Ureter (tissue), 1 donor: ENCODE data around the gene PRKG2. TPM values are rescaled to one million over a fixed set of nuclear protein-coding genes. Genes with fewer than 3 reads are reported as not detected.
"Not testable (repeated sequence)": the region's sequence is repeated elsewhere in the genome, so short reads cannot be mapped to it uniquely, and the experiment has no call there.

Source experiments
- DNase-seq: peaks from one replicate; pipeline ENCODE4 v3.0.0-alpha.2; 2020; ENCODE audit warnings: low spot score
- total RNA-seq: library from RNA; stranded (reverse); gene quantifications from one replicate; pipeline ENCODE4 v1.2.4, GENCODE V29; 2023
- donor health status: DM: yes; HTN: yes; CAD: no.

PRKG2 gene, protein sequence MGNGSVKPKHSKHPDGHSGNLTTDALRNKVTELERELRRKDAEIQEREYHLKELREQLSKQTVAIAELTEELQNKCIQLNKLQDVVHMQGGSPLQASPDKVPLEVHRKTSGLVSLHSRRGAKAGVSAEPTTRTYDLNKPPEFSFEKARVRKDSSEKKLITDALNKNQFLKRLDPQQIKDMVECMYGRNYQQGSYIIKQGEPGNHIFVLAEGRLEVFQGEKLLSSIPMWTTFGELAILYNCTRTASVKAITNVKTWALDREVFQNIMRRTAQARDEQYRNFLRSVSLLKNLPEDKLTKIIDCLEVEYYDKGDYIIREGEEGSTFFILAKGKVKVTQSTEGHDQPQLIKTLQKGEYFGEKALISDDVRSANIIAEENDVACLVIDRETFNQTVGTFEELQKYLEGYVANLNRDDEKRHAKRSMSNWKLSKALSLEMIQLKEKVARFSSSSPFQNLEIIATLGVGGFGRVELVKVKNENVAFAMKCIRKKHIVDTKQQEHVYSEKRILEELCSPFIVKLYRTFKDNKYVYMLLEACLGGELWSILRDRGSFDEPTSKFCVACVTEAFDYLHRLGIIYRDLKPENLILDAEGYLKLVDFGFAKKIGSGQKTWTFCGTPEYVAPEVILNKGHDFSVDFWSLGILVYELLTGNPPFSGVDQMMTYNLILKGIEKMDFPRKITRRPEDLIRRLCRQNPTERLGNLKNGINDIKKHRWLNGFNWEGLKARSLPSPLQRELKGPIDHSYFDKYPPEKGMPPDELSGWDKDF
- 4.7 TPM for total RNA-seq

DNA sequence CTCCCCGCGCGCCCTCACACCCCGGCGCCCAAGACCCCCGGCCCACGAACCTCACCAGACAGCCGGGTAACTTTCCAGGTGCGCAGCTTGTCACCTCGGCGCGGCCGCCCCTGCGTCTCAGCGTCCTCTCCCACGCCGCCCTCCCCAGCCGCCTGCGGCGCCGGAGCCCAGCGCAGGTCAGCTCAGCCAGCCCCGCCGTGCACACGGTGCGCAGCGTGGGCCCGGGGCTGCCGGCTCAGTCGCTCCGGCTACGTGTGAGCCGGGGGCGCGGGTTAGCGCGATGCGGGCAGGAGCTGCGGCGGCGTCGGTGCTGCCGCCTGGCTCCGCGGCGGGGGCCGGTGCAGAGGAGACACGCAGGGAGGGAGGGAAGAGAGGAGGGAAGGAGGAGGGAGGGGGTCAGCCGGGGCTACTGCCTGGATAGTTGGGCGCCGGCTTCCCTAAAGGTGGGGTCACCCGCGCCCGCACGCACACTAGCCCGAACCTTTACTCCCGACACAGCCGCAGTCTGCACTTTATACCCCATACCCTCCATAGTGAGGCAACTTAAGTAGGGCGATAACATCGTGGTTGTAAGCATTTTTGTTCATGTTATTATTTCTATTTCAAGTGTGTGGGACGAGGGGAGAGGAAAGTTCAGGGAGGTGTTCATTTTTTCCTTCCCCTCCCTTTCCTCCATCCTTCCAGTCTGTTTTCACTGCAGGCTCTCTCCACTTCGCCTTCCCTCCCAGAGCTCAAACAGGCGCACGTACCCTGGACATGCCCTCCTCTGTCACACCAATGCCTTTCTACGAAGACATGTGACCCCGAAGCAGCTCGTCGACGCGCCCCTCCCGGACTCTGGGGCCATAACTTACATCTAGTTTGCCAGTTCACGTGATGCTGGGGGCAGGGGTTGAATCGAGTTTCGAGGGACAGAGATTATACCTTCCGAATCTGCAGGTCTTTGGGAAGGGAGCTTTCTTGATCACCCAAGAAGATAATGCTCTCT is at the start of gene PRKG2:
TSS of gene PRKG2 (minus strand) at position 342 of the 988 bp plus-strand sequence. CDS start 10,175 bp downstream, outside the sequence.
- no peak for DNase-seq

DNA sequence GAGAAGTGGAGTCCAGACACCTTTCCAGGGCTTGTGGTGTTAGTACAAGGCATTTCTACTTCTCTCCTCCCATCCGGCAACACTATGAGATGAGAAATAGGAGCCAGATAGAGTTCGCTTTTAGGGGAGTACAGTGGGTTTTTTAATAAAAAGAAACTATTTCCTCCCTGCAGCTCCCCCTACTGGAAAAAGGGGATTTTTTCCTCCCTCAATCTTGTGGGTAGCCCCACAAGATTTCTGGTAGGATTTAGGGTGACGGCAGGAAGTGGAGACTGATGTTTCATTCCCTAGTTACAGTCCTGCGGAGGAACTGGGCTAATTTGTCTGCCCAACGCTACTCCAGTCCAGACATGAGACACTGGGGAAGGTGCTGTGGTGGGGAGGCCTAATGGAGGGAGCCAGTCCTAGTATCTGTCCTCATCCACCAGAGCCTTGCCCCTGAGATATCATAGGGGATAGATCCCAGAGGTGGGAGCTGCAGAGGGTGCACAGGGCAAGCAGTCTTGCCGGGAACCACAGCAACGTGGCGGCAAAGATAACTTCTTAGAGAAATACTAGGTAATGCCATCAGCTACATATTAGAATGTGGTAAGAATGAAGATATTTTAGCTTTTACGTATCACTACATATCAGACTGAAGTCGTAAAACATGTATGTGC is 45.5 kb upstream of the PRKG2 start:
- no peak for DNase-seq

DNA sequence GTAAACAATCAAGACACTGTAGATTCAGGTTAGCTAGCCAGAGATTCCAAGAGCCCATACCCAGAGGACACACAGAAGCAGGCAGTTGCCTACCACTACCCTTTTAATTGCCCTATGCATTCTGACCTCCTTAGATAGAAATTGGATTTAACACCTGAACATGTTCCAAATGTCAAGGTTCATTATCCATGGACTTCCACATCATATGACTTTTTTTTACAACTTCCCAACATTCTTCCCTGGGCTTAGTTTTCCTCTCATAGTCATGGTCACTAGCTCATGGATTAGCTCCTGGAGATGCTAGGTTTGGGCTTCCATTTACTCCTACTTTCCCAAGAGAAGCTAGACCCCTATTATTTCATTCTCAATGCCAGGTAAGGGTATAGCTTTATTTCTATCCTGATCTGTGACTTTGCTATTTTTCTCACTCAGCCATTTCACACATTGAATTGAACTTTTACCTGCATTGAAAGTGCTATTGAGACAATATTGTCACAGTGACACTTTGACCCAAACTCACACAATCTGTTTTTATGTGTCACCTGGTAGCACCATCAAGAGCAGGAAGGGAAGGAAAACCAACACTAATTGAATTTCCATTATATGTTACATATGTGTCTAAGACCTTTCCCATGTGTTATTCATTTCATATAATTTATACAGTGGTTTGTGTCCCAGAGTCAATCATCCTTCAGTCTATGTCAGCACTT is 44.0 kb upstream of the PRKG2 start:
- DNase-seq, result no peak

DNA sequence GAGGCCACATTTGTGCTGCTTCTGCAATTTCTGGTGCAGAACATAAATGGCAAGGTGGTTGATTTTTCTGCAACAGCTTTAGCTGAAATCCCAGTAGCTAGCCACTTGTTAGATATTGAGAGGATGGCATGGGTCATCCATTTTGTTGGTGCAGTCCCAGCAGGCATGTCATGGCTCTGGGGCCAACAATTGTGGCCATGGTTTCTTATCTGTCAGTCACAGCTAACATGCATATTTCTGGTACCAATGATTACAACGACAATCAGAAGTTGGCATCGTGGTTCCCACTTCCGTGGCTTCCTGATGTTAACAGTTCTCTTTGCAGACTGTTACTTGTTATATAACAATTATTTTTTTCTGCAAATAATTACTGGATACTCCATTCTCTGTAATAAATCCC is 42.8 kb upstream of the PRKG2 start:
- DNase-seq, result no peak

DNA sequence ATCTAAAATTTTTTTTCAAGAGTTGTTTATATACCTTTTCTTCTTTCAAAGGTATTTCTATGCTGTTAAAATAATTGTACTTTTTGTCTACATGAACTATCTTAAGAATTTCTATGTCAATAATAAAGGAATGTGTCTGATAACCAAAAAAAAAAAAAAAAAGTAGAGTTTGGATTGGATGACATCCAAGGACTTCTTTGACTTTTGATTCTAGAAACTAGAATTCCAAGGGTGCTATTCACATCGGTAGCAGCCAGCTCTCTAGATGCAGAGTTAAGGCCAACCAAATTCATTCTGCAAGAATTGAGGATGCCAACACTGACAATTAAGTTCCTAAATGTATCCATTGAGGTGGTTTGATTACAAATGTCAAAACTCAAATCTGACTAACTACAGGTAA is 42.0 kb upstream of the PRKG2 start:
- no peak for DNase-seq

DNA sequence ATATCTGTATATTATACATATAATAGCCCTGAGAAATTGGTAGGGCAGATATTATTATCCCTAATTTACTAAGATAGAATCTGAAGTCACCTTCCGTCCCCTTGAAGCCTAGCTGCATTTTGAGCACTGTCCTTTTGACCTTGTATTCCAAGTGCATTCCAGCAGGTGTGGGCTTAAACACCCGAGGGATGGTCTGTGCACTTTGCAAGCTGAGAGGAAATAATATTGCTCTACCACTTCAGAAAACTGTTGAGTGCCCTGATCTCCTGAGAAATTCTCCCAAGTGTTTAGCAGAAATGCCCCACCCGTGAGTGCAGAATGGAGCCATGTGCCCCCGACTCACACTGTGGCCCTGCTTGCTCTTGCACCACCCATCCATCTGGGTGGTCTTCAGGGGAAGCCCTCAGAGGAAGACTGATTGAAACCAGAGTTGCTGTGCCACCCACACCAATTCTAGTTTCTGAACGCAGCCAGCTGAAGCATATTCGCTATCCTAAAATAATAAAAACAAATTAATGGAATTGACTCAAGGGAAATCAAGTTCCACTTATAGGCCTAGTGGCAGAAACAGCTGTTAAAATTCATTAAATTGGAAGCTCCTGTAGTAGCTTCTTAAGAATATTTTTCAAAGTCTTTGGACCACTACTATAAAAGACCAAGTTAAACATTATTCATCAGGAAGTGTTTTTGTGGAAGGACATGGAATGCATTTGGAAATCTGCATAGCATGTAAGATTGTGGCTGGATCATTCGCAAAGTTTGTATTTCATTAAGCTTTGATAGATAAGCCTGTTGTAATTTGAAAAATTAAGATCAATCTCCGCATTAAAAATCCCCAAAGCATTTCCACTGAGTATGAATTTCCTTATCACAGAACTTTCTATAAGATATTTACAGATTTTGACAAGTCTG is 41.3 kb upstream of the PRKG2 start:
- no peak for DNase-seq

DNA sequence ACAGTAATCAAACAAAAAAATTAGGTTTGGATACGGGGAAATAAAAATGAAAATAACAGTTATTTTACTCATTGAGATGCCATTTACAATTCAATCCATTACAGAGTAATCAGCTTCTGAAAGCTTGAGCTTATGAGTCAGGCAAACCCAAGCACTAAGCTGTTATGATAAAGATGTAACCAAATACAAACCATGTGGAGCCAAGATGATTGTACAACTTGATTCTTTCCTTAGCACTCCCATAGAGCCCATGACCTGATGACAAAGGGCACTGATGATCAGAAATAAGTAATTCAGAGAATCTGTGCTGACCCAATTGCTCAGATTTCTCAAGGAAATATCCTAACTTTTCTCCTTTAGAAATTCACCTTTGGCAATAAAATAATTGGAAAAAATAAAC is 40.5 kb upstream of the PRKG2 start:
- no peak for DNase-seq

DNA sequence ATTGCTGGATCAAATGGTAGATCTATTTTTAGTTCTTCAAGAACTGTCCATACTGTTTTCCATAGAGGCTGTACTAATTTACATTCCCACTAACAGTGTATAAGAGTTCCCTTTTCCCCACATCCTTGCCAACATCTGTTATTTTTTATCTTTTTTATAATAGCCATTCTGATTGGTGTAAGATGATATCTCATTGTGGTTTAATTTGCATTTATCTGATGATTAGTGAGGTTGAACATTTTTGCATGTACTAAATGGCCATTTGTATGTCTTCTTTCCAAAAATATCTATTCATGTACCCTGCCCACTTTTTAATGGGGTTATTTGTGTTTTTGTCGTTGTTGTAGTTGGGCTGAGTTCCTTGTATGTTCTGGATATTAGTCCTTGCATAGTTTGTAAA is 35.4 kb upstream of the PRKG2 start:
- DNase-seq, result no peak

DNA sequence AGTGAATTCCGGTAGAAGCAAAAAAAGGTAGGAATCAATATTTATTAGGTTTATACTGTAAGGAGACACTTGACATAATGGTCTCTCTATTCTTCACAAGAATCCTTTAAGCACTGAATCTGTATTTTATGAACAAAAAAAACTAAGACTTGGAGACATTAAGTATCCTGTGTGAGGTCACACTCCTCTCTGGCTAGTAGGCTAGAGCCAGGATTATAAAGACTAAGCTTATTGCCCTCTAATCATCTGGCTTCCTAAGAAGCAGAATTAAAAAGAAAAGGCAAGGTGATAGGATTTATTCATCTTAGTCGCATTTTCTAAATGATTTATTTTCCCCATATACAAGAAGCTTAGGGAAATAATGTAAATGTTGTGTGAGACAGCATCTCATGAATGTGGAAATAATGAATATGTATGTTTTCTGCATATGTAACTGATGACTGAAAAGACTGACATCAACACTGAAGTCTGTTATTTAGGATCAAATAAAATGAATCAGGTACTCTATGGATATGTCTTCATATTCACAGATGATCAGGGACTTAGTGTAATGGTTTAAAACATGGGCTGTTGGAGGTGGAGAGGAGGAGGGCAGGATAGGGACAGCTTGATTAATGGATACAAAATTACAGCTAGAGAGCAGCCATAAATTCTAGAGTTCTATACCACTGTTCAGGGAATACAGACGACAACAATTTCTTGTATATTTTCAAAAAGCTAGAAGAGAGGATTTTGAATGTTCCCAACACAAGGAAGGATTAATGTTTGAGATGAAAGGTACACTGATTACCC is 30.4 kb upstream of the PRKG2 start:
- DNase-seq, result no peak

DNA sequence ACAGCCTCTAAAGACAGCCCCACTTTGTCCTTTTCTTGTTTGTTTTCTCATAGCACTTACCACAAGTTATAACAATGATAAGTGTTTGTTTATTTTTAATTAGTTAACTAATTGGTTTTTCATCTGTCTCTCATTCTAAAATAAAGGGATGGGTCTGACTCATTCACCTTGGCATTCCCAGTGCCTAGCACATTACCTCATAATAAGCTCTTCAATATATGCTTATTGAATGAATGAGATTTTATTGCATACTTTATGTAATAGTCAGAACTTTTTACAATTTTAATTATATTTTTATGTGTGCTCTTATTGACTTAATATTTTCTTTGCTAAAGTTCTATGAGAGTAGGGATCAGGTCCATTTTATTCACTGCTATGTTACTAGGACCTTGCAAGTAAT is 22.8 kb upstream of the PRKG2 start:
- no peak for DNase-seq

DNA sequence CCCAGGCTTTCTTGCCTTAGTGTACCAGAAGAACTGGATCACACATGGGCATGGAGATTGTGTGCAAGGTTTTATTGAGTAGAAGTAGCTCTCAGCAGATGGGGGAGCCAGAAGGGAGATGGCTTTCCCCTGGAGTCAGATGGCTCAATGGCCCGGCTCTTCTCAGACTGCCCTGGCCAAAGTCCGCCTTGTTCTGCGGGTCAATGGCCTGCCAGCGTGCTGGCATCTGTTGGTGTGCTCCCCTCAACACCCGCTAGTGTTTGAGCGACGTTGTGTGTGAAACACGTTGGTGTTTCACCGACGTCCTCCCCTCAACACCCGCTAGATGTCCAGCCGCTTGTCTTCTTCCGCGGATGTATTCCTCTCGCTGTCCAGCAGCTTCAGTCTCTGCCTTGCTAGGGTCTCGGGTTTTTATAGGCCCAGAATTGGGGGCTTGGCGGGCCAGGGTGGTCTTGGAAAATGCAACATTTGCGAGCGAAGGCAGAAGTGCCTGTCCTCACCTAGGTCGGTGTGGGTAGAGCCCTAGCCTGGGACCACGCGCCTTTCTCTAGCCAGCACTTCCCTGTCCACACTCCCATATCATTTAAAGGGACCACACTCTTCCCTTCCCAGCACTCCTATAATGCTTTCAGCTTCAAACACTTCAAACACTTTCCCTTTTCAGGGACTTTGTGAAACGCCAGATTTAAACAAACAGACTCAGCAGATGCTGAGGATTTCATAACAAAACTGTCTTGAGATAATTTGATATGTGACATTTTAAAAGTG is 21.1 kb upstream of the PRKG2 start:
- no peak for DNase-seq

DNA sequence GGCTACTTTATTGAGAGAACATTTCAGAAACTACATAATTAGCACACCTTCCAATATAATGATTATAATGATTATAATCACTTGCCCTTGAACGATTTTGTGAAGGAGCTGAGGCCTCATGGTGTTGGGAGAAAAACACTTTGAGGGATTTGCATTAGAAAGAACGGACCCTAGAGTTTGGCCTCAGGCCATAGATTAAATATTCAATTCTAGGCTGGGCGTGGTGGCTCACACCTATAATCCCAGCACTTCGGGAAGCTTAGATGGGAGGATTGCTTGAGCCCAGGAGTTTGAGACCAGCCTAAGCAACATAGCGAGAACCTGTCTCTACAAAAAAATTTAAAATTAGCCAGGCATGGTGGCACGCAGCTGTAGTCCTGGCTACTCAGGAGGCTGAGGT is 12.9 kb upstream of the PRKG2 start:
- DNase-seq, result no peak

DNA sequence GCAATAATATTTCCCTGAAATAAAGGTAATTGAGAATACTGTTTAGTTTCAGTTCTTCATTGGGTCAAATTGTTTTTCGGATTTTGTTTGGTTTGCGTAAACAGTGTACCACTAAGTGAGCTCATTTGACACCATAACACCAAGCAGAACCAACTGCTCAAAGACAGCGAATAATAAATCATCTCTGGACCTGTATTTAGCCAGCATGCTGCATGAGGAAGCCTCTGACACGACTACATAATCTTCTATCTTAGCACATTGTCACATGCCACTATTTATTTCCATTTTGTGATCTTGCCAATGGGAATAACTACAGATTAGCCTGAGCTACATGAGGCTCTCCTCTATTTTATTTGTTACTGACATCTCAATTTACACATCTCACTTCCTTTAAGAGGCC is 12.1 kb upstream of the PRKG2 start:
- DNase-seq, result no peak

DNA sequence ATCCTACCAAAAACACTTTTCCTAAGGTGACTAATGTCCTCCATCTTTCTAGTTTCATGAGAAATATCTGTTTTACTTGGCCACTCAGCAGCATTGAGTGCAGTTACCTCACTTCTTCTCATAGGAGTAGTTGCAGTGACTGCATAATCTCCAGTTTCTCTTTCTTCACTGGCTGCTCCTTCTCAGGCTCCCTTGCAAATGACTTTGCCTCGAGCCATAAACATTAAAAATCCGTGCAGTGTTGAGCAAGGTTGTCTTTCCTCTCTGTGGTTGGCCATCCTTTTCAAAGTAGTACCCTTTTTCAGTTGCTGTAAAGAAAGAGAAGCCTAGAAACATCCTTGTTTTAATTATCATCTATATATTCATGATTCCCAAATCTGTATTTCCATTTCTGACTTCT is 10.2 kb upstream of the PRKG2 start:
- no peak for DNase-seq

DNA sequence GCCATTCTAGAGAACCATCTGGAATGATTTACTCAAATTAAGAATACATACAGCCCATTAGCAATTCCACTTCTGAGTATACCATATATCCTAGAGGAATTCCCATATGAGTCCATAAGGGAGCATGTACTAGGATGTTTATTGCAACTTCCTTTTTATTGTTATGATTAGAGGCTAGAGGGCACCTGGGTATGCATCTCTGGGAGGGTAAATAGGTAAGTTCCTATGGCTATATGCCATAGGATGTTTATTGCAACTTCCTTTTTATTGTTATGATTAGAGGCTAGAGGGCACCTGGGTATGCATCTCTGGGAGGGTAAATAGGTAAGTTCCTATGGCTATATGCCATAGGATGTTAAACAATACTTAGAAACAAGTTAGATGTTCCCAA is 7.1 kb upstream of the PRKG2 start:
- DNase-seq, result not testable (repeated sequence)

DNA sequence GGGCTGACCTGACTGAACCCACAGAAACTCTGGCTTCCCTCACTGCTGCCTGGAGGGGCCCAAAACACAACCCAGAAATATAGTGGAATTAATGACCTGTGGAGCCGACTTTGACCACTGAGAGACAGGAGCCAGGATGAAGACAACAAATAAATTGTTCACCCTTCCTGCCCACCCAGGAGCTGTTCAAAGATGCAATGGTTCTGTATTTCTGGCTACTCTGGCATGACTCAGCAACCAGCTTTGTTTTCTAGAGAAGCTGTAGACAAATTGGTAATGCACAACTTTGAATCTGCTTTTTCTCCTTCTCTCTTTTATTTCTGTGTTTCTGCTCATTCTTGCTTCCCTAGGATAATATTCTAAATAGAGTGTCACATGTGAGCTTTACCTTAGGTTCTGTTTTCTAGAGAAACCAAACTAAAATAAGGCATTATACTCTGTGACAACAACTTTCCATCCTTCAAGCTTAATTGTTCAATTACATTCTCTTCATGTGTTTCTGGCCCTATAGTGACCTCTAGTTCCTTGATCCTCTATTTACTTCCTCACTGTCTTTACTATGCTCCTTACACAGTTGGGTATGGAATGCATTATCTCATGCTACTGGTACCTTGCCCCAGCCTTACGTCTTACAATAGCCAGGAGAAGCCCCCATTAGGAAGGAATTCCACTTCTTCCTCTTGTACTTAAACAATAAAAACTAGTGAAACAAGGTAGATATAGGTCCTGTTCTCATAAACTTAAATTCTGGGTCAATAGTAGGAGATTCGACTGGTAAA is 6.5 kb upstream of the PRKG2 start:
- DNase-seq, result no peak

DNA sequence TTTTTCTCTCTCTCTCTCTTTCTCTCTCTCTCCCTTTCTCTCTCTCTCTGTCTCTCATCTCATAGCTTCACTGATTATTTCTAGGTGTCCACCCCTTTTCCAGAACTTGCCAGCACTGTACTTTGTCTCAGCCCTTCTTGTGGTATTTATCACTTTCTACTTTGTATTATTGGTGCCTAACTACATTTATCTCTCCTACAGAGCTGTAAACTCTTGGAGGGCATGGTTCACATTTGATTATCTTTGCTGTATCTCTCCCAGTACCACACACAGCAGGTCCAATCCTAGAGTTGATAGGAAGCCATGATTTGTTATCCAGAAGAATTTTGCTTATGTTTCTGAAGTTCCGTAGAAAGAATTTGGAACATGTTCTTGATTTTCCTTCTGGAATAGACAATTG is 5.2 kb upstream of the PRKG2 start:
- DNase-seq, result no peak
